HCT116 (cell line): Measurements from ENCODE around the gene B3GNT5. TPM values are rescaled to one million over a fixed set of nuclear protein-coding genes. Genes with fewer than 3 reads are reported as not detected.

Experiments used
- ATAC-seq: fragments of 200-7000 bp; cut with Tn5 transposase; 2 replicates; pipeline ENCODE4 v1.9.1; 2020; ENCODE audit warnings: mild to moderate bottlenecking, moderate library complexity
- BruUV-seq: library from RNA; stranded (reverse); fragments of 400-500 nt; replicated peaks from 2 replicates; lab custom pipeline; 2021; lab: Mats Ljungman, UMichigan
- CTCF ChIA-PET: fragments of 300-600 bp; sonication (Branson Sonifier 250); formaldehyde crosslinking; loops from one replicate; lab custom pipeline; 2021; ENCODE audit warnings: antibody characterized with exemption; lab: Charles Lee
- POLR2A ChIA-PET: fragments of 300-600, 350-600 bp; sonication (Branson Sonifier 250); formaldehyde crosslinking; loops from one replicate; lab custom pipeline; 2021; ENCODE audit warnings: antibody characterized with exemption; lab: Charles Lee
- RAD21 ChIA-PET, 2 experiments: fragments of 300-600 bp; sonication (Branson Sonifier 250); formaldehyde crosslinking; loops; one replicate each; lab custom pipeline; 2023; ENCODE audit warnings: low total read pairs in 2 of 2; ENCODE audit not compliant: uncharacterized antibody in 2 of 2, unreplicated experiment in 2 of 2, low non-redundant PET in 1 of 2; lab: Charles Lee
- DNase-seq: peaks from one replicate; pipeline ENCODE4 v3.0.0-alpha.2; 2010; ENCODE audit warnings: low read depth, low spot score
- H2AFZ ChIP-seq: fragments of 200-600 bp; shearing (Covaris generic), sonication (generic); 2 replicates; pipeline ENCODE4 v1.6.1; 2017; ENCODE audit warnings: low read depth, mixed run types, mixed read lengths, antibody characterized with exemption, low read length; ENCODE audit not compliant: poor library complexity, severe bottlenecking
- H3K27ac ChIP-seq: 2 replicates; pipeline ENCODE4 v1.5.1; 2012; ENCODE audit warnings: low read depth, low read length
- H3K27me3 ChIP-seq: fragments of 200-600 bp; sonication (generic); 2 replicates; pipeline ENCODE4 v1.6.1; 2016; ENCODE audit warnings: mixed run types, low read length, mixed read lengths; ENCODE audit not compliant: insufficient read depth
- H3K36me3 ChIP-seq, 2 experiments: fragments of 200-500 bp in 1 of 2; fragments of 200-600 bp in 1 of 2; sonication (Bioruptor generic) in 1 of 2; sonication (generic) in 1 of 2; 2 replicates each; pipeline versions ENCODE4 v1.5.1 to v1.6.1; 2014 to 2016; ENCODE audit warnings: low read length in 2 of 2, inconsistent platforms in 1 of 2, mixed read lengths in 1 of 2, mixed run types in 1 of 2; ENCODE audit not compliant: insufficient read depth in 2 of 2, control insufficient read depth in 1 of 2
- H3K4me1 ChIP-seq, 2 experiments: fragments of 200-600 bp in 1 of 2; sonication (generic) in 1 of 2; 2 replicates each; pipeline versions ENCODE4 v1.5.1 to v1.6.1; 2012 to 2017; ENCODE audit warnings: low read length in 2 of 2, inconsistent platforms in 1 of 2, mild to moderate bottlenecking in 1 of 2, mixed read lengths in 1 of 2, mixed run types in 1 of 2, moderate library complexity in 1 of 2; ENCODE audit not compliant: insufficient read depth in 2 of 2, control insufficient read depth in 1 of 2
- H3K4me2 ChIP-seq: fragments of 200-600 bp; sonication (generic); 2 replicates; pipeline ENCODE4 v1.6.1; 2017; ENCODE audit warnings: mixed run types, low read length, mixed read lengths
- H3K4me3 ChIP-seq, 2 experiments: fragments of 200-600 bp in 1 of 2; sonication (generic) in 1 of 2; replicated peaks in 1 of 2; 2 replicates each; pipeline ENCODE4 v1.5.1; 2011 to 2016; ENCODE audit warnings: low read length in 2 of 2, control low read depth in 1 of 2, low read depth in 1 of 2, mild to moderate bottlenecking in 1 of 2, mixed read lengths in 1 of 2, mixed run types in 1 of 2
- H3K79me2 ChIP-seq: fragments of 200-600 bp; sonication (generic); 2 replicates; pipeline ENCODE4 v1.6.1; 2017; ENCODE audit warnings: mild to moderate bottlenecking, mixed run types, low read length, moderate library complexity, mixed read lengths; ENCODE audit not compliant: insufficient read depth
- H3K9ac ChIP-seq: fragments of 200-600 bp; sonication (generic); 2 replicates; pipeline ENCODE4 v1.6.1; 2016; ENCODE audit warnings: low read length, mixed read lengths
- H3K9me2 ChIP-seq: fragments of 200-600 bp; sonication (generic), shearing (Covaris generic); 2 replicates; pipeline ENCODE4 v1.6.1; 2017; ENCODE audit warnings: mixed run types, mild to moderate bottlenecking, moderate library complexity; ENCODE audit not compliant: insufficient read depth
- H3K9me3 ChIP-seq, 2 experiments: fragments of 200-500 bp in 1 of 2; fragments of 200-600 bp in 1 of 2; sonication (Bioruptor generic) in 1 of 2; sonication (generic) in 1 of 2; 2 replicates each; pipeline ENCODE4 v1.6.1; 2014 to 2017; ENCODE audit warnings: low read length in 2 of 2, mixed read lengths in 2 of 2, inconsistent platforms in 1 of 2, low read depth in 1 of 2, mild to moderate bottlenecking in 1 of 2, mixed run types in 1 of 2, moderate library complexity in 1 of 2; ENCODE audit not compliant: control insufficient read depth in 1 of 2, insufficient read depth in 1 of 2
- H4K20me1 ChIP-seq: fragments of 200-600 bp; sonication (generic), shearing (Covaris generic); 2 replicates; pipeline ENCODE4 v1.6.1; 2017; ENCODE audit warnings: mixed run types, mild to moderate bottlenecking, moderate library complexity; ENCODE audit not compliant: insufficient read depth
- ATF3 ChIP-seq: IDR thresholded peaks from 2 replicates; pipeline ENCODE4 v1.6.1; 2012
- EGR1 ChIP-seq: IDR thresholded peaks from 2 replicates; pipeline ENCODE4 v1.6.1; 2012; ENCODE audit warnings: low read depth
- ELF1 ChIP-seq: IDR thresholded peaks from 2 replicates; pipeline ENCODE4 v1.6.1; 2012; ENCODE audit warnings: low read depth, borderline replicate concordance
- FOSL1 ChIP-seq: IDR thresholded peaks from 2 replicates; pipeline ENCODE4 v1.6.1; 2012; ENCODE audit warnings: low read depth
- JUND ChIP-seq: IDR thresholded peaks from 2 replicates; pipeline ENCODE4 v1.6.1; 2012
- POLR2A ChIP-seq: IDR thresholded peaks from 2 replicates; pipeline ENCODE4 v1.7.0; 2011; ENCODE audit warnings: borderline replicate concordance; ENCODE audit not compliant: insufficient read depth, insufficient read length; ENCODE audit errors: extremely low read depth
- POLR2AphosphoS5 ChIP-seq: IDR thresholded peaks from 2 replicates; pipeline ENCODE4 v1.6.1; 2011; ENCODE audit warnings: mild to moderate bottlenecking, low read depth, low read length, moderate library complexity
- RAD21 ChIP-seq: IDR thresholded peaks from 2 replicates; pipeline ENCODE4 v1.6.1; 2012; ENCODE audit warnings: low read depth, mild to moderate bottlenecking
- SIN3A ChIP-seq: IDR thresholded peaks from 2 replicates; pipeline ENCODE4 v1.6.1; 2012; ENCODE audit warnings: low read depth
- SP1 ChIP-seq: IDR thresholded peaks from 2 replicates; pipeline ENCODE4 v1.6.1; 2012; ENCODE audit warnings: low read depth
- SRF ChIP-seq: IDR thresholded peaks from 2 replicates; pipeline ENCODE4 v1.6.1; 2012; ENCODE audit warnings: low read depth
- YY1 ChIP-seq: IDR thresholded peaks from 2 replicates; pipeline ENCODE4 v1.6.1; 2011; ENCODE audit warnings: low read length, low read depth, moderate library complexity, mild to moderate bottlenecking; ENCODE audit not compliant: insufficient replicate concordance; ENCODE audit errors: extremely low read depth
- ZFX ChIP-seq: fragments of 450-650 bp; IDR thresholded peaks from 2 replicates; pipeline ENCODE4 v1.6.1; 2017
- intact Hi-C: fragments of 100-400 bp; cut with micrococcal nuclease; formaldehyde crosslinking; loops from 2 replicates; pipeline ENCODE4 v1.10.0; 2022
- total RNA-seq: library from RNA; stranded (reverse); gene quantifications from one replicate; pipeline ENCODE4 v1.2.1, GENCODE V29; 2021; ENCODE audit not compliant: unreplicated experiment
- TF ChIP-seq, protein P1 (sequence below): IDR thresholded peaks from 2 replicates; pipeline ENCODE4 v1.6.1; 2012
- TF ChIP-seq, protein P2 (sequence below), 3 experiments: fragments of 200-600 bp in 1 of 3; sonication (generic) in 1 of 3; IDR thresholded peaks in 2 of 3; conservative IDR thresholded peaks in 1 of 3; 2 replicates each; pipeline ENCODE4 v1.5.1; 2012 to 2017; ENCODE audit warnings: low read depth in 2 of 3, low read length in 2 of 3, antibody characterized with exemption in 1 of 3, borderline replicate concordance in 1 of 3, control low read depth in 1 of 3, mild to moderate bottlenecking in 1 of 3, mixed read lengths in 1 of 3, mixed run types in 1 of 3, moderate library complexity in 1 of 3; ENCODE audit not compliant: insufficient read depth in 1 of 3

B3GNT5 gene
- total RNA-seq, 1 experiment from 2014 or later = 25.3 TPM

DNA sequence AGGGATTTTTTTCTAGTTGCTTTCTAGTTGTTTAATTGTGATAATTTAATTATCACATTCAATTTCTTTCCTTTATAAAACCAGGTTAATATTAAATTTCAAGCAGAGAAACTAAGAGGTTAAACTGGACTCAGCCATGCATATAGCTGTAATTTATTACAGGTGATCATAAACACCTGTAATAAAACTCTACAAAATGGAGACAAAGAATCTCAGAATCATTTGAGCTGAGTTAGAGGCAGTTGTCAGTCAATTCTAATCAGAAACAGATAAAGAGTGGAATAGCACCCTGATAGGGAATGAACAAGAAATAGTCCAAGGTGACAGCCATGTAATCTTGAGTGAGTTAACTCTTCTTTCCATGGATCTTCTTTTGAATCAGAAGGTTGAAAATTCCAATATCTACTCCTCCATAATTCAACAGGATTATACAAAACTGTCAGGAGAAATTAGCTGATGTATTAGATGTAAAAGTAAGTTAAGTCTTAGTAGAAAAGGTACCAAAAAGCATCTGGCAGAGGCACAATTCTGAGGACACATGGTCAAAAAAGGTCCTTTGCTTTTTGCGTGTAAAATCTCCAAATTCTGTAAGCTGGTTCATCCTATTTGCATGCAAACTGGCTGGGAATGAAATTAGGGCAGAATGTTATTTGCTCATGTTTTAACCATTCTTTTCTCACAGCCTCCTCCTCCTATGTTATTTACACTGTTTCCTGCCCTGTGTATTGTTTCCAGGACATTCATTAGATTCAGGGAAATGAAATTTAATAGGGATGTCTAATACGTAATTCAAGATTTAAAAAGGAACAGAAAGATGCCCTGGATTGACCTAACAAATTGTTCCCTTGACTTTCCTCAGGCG is 39.4 kb upstream of the B3GNT5 start:
- Histone ChIP-seq H2AFZ (no peak overlapping the region), H3K36me3 (no peaks in the 10 kb centered on the region), H3K4me1 (peaks cover 0 to 12% of the 10 kb centered on the region in 2 experiments; a peak in 1 of 4 replicates), H3K9me3 (no peaks in the 10 kb centered on the region), H3K4me3 (no peak overlapping the region), H4K20me1 (no peaks in the 10 kb centered on the region), H3K27ac (no peak overlapping the region), H3K27me3 (no peaks in the 10 kb centered on the region), H3K9me2 (no peaks in the 10 kb centered on the region), H3K9ac (no peak overlapping the region), H3K79me2 (no peaks in the 10 kb centered on the region), H3K4me2 (no peak overlapping the region)
- no peak for ATAC-seq
- no peak for DNase-seq
- intact Hi-C loops = no loop called here
- POLR2A ChIA-PET = no interaction called here
- no peak for TF ChIP-seq ELF1
- no peak for TF ChIP-seq SRF
- TF ChIP-seq SP1 = no peak
- TF ChIP-seq, protein P1, sequence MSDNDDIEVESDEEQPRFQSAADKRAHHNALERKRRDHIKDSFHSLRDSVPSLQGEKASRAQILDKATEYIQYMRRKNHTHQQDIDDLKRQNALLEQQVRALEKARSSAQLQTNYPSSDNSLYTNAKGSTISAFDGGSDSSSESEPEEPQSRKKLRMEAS = no peak
- no peak for TF ChIP-seq POLR2A
- TF ChIP-seq JUND = no peak
- no peak for TF ChIP-seq ZFX
- TF ChIP-seq EGR1 = no peak
- TF ChIP-seq, protein P2, sequence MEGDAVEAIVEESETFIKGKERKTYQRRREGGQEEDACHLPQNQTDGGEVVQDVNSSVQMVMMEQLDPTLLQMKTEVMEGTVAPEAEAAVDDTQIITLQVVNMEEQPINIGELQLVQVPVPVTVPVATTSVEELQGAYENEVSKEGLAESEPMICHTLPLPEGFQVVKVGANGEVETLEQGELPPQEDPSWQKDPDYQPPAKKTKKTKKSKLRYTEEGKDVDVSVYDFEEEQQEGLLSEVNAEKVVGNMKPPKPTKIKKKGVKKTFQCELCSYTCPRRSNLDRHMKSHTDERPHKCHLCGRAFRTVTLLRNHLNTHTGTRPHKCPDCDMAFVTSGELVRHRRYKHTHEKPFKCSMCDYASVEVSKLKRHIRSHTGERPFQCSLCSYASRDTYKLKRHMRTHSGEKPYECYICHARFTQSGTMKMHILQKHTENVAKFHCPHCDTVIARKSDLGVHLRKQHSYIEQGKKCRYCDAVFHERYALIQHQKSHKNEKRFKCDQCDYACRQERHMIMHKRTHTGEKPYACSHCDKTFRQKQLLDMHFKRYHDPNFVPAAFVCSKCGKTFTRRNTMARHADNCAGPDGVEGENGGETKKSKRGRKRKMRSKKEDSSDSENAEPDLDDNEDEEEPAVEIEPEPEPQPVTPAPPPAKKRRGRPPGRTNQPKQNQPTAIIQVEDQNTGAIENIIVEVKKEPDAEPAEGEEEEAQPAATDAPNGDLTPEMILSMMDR (IDR thresholded peaks at IDR 0.05 in 2 of 3, conservative IDR thresholded peaks at IDR 0.05 in 1 of 3; ENCODE audit: borderline replicate concordance in 1 of 3, insufficient read depth in 1 of 3, low read depth in 2 of 3, low read length in 2 of 3) = no peak
- TF ChIP-seq RAD21 = no peak
- TF ChIP-seq POLR2AphosphoS5 = no peak
- TF ChIP-seq ATF3 = no peak
- no peak for TF ChIP-seq SIN3A
- TF ChIP-seq YY1 = no peak
- no peak for TF ChIP-seq FOSL1
- CTCF ChIA-PET = no interaction called here
- RAD21 ChIA-PET = no interaction called here
- no TSS peak for BruUV-seq
